Posterior vena cava (tissue), 2 donors: ENCODE results near the gene PDE4DIP. TPM values are rescaled to one million over a fixed set of nuclear protein-coding genes. Genes with fewer than 3 reads are reported as not detected.
"Not testable (repeated sequence)": the region's sequence is repeated elsewhere in the genome, so short reads cannot be mapped to it uniquely, and the experiment has no call there.

ENCODE experiments used
- DNase-seq: peaks from one replicate; pipeline ENCODE4 v3.0.0-alpha.2; 2020; ENCODE audit warnings: low spot score
- intact Hi-C, 2 donors: fragments of 100-400 bp; cut with DNase I; formaldehyde crosslinking; loops; one replicate each; pipeline versions ENCODE4 v1.14.1 to v1.14.2; 2022 to 2023
- total RNA-seq, 2 donors: library from RNA; stranded (reverse); fragmentation: NEBNext Ultra II Directional; extraction: Animal tissue kit (Norgen Biotek cat#: 25700); gene quantifications; one replicate each; pipeline ENCODE4 v1.2.1, GENCODE V29; 2021
- donor health status: DM: yes; HTN: yes; CAD: no.
- donor health status: DM: yes; HTN: yes; CAD: no.

Gene PDE4DIP
- total RNA-seq, 2 donors from 2014 or later, result 109 to 159 TPM

DNA sequence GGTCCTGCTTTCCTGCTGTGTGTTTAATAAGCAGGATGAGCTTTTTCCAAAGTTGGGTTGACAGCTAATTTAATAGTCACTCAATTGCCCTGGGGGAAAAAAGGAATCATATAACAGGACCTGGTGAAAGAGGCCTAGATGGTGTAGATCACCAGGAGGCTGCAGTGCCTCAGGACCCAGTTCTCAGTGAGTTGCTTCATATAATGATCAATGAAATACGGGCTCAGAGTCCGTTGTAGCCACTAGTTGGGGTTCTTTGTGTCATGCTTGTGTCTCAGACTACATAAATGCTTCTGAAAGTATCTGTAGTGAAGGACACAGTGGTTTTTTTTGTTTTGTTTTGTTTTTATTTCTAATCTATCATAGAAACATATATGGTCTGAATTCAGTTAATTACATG, 164.5 kb downstream of the PDE4DIP start:
- intact Hi-C loops, DNase-seq: not testable (repeated sequence)

DNA sequence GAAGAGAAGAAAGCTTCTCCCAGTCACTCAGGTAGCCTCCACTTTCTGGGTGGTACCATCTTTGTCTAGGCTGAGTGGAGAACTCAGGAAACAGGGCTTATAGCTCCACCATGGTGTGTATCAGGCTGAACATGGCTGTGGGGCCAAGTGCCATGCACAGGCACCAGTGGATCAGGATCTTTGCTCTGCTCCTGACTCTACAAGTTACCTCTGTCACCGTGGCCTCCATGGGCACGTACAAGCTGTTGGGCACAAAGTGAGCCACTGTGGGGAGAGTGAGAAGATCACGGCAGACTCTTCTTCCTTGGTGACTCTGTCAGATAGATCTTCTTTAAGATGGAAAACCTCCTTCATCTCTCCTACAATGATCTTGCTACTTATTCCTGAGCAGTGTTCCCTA, 165.5 kb downstream of the PDE4DIP start:
- intact Hi-C loops, DNase-seq: not testable (repeated sequence)

GRCh38 chr1:149012599-149012998, 168.4 kb downstream of the PDE4DIP start:
- intact Hi-C loops, DNase-seq: not testable (repeated sequence)

DNA sequence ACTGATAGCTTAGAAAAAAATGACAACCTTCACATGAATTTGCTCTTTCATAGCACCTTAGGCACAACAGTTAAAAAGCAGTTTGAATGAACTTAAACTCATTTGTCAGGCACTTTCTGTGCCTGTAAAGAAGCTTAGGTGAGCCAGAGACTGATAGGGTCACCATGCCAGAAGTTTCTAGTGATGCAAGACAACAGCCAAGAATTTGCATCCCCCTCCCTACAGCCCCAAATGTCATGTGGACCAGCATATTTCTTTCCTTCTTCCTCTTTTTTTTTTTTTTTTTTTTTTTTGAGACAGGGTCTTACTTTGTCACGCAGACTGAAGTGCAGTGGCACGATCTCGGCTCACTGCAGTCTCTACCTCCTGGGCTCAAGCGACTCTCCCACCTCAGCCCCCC, 169.3 kb downstream of the PDE4DIP start:
- intact Hi-C loops, DNase-seq: not testable (repeated sequence)

DNA sequence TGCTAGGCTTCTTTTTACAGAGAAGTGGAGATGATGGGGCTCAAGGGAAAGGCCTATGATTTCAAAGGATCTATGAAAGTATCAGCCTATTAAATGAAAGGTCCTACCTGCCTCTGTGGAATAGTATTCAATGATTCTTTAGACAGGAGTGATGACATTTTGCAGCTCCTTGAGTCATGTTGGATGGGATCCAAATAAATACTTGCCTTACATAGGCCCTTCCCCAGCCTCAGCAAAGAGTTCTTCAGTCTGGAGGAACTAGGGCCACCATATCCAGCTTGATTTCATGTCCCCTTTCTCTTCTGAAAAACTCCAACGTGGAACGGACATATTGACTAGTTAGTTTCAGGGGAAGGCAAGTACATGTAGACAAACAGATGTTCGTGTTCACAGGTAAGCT, 171.3 kb downstream of the PDE4DIP start:
- intact Hi-C loops, DNase-seq: not testable (repeated sequence)

GRCh38 chr1:149016626-149017025, 172.4 kb downstream of the PDE4DIP start:
- DNase-seq, intact Hi-C loops: not testable (repeated sequence)

DNA sequence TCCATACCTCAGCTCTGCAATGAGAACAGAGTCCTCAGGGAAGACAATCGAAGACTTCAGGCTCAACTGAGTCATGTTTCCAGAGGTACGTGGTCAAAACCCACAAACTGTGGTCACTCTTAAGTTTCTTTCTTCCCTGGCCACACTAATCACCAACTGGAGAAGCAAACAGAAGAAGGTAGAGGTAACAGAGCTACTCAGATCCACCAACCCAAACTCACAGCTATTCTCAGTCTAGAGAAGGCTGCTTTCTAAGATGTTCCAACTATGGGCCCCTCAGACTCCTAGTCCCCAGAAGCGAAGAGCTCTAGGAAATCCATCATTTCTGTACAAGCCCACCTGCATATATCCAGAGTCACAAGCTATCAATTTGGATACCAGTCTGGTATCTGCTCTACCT, 174.3 kb downstream of the PDE4DIP start:
- intact Hi-C loops, DNase-seq: not testable (repeated sequence)

GRCh38 chr1:149024327-149024726, 180.1 kb downstream of the PDE4DIP start:
- DNase-seq, intact Hi-C loops: not testable (repeated sequence)

- DNase-seq, intact Hi-C loops: not testable (repeated sequence)
Observed at GRCh38 chr1:149033916-149034315, 189.7 kb downstream of the PDE4DIP start.

GRCh38 chr1:149043056-149043455, 198.8 kb downstream of the PDE4DIP start:
- intact Hi-C loops, DNase-seq: not testable (repeated sequence)

- intact Hi-C loops, result not testable (repeated sequence)
Observed at GRCh38 chr1:149064611-149065010, 220.4 kb downstream of the PDE4DIP start.

DNA sequence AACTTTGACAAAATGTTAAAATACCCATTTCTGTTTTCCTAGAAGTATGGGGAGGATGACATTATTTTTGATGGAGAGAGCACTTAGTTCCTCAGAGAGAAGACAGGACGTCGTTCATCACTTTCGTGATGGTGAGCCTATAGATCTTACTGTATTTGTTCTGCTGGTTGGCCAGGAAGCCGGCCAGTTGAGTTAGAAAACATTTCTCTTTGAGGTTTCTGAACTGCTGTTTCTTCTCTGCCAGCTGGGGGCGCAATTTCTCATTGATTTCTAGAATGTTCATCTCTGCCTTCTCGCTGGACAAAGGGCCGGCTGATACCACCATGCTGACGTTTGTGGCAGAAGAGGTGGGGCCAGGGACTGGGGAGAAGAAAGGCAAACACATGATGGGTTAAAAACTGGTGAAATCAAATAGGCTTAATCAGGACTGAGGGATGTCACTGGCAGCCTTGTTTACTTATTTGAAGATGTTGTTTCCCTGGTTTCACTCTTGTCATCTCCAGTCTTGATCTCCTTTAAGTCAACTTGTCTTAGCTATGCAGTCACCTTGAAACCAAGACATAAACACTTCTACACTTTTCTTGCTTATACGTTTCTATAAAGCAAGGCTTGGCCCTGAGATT, 231.4 kb downstream of the PDE4DIP start:
- intact Hi-C loops, DNase-seq: not testable (repeated sequence)

More at GRCh38 chr1:149064611-149065010, 220.4 kb downstream of the PDE4DIP start:
- DNase-seq, result not testable (repeated sequence)

Other genes with a start within 250 kb of the PDE4DIP start
- gene NBPF14, start 248.4 kb upstream of the PDE4DIP start, total RNA-seq, result 10 to 100 TPM; 27.0 to 30.5 TPM
- under 1 TPM in 1 of 2 donors, not detected in 1; 1.00 TPM for gene NUDT4B, start 95.7 kb upstream of the PDE4DIP start, total RNA-seq